ENCODE data around the gene PDSS2.

- no peak for TF ChIP-seq CTCF (conservative IDR thresholded peaks at IDR 0.05; ENCODE audit: low read depth, low read length)
- TF ChIP-seq EZH2 (IDR thresholded peaks at IDR 0.05; ENCODE audit: borderline replicate concordance, low read depth, low read length, poor library complexity, severe bottlenecking), result no peak
Observed at GRCh38 chr6:107308677-107309076, 150.7 kb downstream of the PDSS2 start.
